Stimulated activated naive CD4-positive, alpha-beta T cell (primary cell): ENCODE results near the gene IFNAR2.
A peak's percentile ranks its signal among the peaks of the same experiment; 100 is the strongest.
"Not testable (repeated sequence)": the region's sequence is repeated elsewhere in the genome, so short reads cannot be mapped to it uniquely, and the experiment has no call there.

Experiments
- DNase-seq, 6 experiments: peaks; one replicate each; lab custom pipeline; 2025; lab: John Stamatoyannopoulos, UW

The IFNAR2 gene

GRCh38 chr21:33214056-33214455 lies 15.7 kb upstream of the IFNAR2 start:
- no peak for DNase-seq

DNA sequence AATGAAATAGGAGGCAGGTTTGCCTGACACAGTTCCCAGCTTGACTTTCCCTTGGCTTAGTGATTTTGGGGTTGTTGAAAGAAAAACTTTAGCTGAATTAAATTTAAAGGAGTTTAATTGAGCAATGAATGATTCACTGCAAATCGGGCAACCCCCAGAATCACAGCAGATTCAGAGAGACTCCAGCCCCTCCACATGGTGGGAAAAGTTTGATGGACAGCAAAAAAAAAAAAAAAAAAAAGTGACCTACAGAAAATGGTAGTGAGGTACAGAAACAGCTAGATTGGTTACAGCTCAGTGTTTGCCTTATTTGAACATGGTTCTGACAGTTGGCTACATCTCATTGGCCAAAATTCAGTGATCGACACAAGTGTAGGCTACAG lies 12.6 kb upstream of the IFNAR2 start:
- DNase-seq = no peak

DNA sequence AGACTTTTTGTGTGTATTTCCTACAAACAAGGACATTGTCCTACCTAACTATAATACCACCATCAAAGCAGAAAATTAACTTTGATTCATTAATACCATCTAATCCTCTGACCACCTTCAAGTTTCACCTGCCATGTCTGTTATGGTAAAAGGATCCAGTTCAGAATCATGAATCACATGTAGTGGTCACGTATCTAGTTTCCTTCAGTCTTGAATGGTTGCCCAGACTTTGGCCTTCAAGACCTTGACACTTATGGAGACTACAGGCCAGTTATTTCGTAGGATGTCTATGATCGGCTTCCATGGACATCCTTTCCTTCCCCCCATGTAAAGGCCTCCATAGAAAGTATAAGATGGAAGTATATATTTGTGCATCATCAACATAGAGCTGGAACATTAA lies 10.4 kb upstream of the IFNAR2 start:
- no peak for DNase-seq

GRCh38 chr21:33219954-33220353 lies 9.8 kb upstream of the IFNAR2 start:
- DNase-seq = peak in 4 of 6 experiments; percentile 18 to 27 (median 22)

DNA sequence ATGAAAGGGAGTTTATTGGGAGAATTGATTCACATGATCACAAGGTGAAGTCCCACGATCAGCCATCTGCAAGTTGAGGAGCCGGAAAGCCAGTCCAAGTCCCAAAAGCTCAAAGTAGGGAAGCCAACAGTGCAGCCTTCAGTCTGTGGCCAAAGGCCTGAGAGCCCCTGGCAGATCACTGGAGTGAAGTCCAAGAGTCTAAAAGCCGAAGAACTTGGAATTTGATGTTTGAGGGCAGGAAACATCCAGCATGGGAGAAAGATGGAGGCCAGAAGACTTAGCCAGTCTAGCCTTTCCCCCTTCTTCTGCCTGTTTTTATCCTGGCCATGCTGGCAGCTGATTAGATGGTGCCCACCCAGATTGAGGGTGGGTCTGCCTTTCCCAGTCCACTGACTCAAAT lies 4.4 kb upstream of the IFNAR2 start:
- not testable (repeated sequence) for DNase-seq

DNA sequence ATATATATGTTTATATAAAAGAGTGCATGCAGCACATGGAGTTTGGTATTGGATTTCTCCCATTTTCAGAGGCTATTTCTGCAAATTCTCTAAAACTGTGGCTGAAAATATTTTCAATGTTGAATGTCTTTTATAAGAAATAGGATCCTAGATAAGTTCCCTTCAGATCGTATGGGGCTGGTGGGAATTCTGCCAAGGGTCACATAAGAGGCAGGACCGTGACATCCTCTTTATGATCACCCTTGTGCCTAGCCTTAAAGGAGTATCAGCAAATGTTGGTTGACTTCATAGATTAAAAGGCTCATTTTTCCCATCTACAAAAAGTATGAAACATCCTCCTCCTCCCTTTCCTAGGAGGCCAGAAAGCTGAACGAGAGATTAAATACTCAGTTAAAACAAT lies 1.3 kb upstream of the IFNAR2 start:
- no peak for DNase-seq

- DNase-seq = no peak
These were observed 497 bp upstream of the IFNAR2 start for GRCh38 chr21:33229099-33229783.

DNA sequence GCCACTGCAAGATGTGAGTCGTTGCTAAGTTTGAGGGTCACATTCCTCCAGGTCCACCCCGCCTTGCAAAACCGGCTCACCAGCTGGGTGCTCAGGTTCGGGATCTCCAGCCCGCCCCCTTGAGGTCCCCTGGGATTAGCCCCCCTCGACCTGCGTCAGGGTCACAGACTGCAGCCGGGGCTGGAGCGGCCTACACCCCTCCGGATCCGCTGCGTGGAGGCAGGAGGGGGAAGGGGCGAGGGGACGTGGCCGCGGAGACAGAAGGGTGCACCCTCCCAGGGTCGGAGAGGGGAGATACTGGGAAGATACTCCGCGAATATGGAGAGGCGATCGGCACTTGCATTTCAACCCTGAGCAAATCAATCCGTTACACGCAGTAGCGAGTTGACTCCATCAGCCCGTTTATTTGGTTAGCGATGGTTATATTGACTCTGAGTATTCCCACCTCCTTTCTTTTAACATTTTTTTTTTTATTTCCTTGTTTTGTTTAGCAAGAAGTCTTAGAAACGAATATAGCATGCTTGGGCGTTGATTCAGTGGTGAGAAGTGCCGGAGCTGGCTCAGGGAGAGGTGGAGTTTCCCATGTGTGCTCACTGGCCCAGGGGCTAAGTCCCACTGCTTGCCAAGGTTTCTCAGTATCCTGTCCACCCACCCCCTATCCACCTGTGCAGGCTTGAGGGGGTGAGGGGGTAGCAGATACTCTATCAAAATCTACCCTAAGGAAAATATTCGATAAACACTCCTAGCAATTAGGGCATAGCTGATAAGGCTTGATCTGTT lies 997 bp downstream of the IFNAR2 start:
- peak in 4 of 6 experiments; percentile 15 to 48 (median 46) for DNase-seq

DNA sequence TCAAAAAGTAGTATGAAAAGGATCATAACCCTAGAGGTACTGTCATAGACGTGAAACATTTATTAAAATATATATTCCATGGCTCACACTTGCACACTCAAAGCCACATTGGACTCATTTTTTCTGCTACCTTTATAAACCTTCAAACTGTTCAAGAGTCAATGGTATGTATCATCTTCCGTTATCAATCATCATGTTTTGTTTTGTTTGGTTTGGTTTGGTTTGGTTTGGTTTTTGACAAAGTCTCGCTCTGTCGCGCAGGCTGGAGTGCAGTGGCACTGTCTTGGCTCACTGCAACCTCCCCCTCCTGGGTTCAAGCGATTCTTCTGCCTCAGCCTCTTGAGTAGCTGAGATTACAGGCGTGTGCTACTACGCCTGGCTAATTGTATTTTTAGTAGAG lies 1.8 kb downstream of the IFNAR2 start:
- DNase-seq = no peak

DNA sequence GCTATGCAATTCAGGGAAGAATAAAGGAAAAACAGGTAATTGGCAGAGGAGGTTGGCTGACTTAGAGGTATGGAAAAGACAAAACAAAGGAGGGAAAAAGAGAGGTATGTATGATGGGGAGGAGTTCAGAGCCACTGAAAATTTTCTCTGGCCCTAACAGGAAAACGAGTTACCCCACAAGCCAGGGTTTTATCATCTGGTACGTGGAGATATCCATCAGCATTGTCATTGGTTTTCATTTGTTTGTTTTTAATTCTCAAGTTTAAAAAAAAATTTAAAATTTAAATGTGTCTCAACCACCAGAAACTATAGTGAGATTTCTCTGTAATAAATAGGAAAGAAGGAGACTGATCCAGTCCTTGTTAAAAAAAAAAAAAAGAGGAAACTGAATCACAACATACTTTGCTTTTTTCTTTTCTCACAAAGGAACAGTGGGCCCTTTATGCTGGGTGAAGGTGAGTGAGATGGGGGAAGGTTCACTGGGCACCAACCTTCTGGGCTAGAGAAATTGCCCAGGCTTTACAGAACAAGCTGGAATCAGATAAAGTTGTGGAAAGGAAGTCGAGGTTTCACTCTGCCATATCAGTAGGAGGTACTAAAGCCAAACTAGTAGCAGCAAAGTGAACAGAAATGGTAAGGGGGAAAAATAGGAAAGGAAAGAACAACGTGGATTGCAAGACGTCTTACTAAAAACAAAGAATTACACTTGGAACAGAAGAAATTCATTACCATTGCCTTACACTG lies 2.7 kb downstream of the IFNAR2 start:
- no peak for DNase-seq

DNA sequence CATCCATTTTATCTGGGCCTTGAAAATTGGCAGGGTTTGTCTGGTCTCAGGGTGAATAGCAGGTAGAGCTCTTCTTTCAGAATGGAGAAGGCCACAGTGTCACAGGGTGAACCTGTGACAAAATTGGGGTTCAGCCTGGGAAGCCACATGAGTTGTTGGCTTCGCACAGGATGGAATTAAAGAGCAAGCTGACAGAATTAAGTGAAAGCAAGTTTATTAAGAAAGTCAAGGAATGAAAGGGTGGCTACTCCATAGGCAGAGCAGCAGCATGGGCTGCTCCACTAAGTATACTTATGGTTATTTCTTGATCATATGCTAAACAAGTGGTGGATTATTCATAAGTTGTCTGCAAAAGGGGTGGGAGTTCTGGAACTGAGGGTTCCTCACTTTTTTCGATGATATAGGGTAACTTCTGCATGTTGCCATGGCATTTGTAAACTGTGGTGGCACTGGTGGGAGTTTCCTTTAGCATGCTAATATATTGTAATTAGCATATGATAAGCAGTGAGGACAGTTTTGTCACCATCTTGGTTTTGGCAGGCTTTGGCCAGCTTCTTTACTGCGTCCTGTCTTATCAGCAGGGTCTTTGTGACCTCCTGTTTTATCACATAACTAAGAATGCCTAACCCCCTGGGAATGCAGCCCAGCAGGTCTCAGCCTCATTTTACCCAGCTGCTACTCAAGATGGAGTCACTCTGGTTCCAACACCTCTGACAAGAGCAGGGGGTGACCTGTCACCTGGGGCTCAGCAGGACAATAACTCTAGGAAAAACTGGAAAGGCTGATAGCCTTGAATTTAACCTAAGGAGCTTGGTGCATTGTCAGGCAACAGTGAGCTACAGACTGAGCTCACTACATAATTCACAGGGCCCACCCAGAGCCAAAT lies 5.1 kb downstream of the IFNAR2 start:
- no peak for DNase-seq

GRCh38 chr21:33236013-33236686 lies 6.4 kb downstream of the IFNAR2 start:
- DNase-seq = no peak

- DNase-seq = no peak
These were observed 7.0 kb downstream of the IFNAR2 start for GRCh38 chr21:33236766-33237165.

DNA sequence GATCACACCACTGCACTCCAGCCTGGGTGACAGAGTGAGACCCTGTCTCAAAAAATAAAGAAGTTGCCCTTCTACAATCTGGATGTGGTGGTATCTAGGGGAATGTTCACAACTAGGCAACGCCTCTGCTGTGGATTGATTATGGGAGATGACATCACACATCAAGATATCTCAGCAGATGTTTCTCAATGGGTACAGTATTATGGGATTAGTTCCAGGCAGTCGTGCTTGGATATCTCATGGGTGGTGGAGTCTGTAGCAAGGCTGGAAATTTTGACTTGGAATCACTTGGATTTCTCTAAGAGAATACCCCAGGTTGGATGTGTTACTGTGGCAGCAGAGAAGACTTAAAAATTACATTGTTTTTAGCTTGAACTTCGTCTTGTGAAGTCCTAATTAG lies 7.7 kb downstream of the IFNAR2 start:
- DNase-seq = no peak

GRCh38 chr21:33238146-33238545 lies 8.4 kb downstream of the IFNAR2 start:
- DNase-seq = no peak

DNA sequence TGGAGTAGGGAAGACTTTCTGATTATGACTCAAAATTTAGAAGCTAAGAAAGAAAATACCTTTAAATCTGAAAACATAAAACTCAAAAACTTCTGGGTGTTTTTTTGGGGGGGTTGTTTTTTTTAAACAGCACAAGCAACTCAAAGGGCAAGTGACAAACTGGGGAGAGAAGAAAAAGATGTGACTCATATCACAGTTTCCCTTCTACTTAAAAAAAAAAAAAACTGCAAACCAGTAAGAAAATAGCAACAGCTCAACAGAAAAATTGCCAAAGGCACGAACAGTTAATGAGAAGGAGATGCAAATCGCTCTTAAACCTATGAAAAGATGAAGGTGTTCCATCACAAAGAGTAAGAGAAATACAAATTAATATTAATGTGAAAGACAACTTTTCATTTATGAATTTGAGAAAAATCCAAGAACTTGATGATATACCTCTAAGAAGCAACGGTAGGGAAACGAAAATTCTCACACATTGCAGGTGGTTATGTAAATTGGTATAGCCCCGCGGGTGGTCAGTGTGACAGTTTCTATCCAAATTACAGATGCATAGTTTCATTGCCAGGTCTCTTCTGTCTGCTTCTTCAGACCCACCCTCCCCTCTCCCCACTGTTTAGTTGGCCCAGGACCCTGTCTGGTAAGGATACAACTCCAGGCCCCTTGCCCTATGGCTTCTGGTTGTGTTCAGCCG lies 9.0 kb downstream of the IFNAR2 start:
- no peak for DNase-seq

GRCh38 chr21:33239559-33240127 lies 9.9 kb downstream of the IFNAR2 start:
- not testable (repeated sequence) for DNase-seq

GRCh38 chr21:33240404-33240803 lies 10.7 kb downstream of the IFNAR2 start:
- no peak for DNase-seq

DNA sequence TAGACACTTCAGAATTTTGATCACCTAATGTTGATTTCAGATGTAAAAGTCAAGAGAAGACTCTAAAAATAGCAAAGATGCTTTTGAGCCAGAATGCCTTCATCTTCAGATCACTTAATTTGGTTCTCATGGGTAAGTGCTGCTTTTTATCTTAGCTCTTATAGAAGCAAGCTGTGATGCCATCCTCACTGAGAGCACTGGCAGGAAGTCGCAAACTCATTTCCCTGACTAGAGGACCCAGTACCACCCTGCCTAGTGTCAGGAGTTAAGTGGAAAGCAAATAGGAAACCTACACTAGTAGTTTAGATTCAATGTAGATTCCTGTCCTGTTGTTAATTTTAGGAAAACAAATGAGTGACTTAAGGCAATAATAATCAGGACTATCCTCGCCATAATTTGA lies 12.1 kb downstream of the IFNAR2 start:
- DNase-seq = peak in 3 of 6 experiments; percentile 5 to 31 (median 12)

- not testable (repeated sequence) for DNase-seq
These were observed 13.1 kb downstream of the IFNAR2 start for GRCh38 chr21:33242846-33243245.
